Measurements from ENCODE around the gene CLDN6.

The CLDN6 gene

DNA sequence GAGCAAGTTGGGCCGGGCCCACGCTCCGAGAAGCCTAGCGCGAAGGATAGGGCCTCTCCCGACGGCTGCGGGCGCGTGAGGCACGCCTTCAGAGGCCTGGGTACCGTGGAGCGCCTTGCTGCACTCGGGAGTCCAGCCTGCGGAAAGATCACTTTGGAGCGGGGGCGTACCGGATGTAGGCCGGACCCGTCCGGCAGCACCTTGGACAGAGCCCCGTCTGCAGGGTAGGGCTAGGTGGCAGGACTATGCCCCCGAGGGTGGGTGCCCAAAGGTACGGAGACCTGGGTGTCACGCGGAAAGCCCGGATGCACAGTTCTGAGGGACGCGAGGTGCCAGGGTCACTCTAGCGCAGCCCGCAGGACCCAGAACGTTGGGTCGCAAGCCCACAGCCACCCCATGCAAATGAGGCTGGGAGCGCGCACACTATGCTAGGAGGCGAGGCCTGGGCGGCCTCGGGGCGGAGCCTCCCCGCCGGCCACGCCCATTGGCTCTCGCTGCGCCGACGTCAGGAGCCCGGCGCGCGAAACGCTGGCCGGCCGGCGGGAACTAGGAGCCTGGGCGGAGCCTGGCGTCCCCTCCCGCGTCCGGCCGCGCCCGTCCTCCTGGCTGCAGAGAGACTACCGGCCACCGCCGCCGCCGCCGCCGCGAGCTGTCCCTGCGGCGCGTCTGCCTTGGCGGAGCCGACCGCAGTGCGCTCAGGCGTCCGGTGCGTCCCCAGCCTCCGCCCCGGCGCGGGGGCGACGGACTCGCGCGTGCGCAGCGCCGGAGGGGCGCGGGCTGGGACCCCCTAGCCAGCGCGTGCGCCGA is 49.0 kb downstream of the CLDN6 start, which contains the start of gene PAQR4:
Gene PAQR4 (plus strand): TSS at position 611 of the 807 bp plus-strand sequence. CDS start 327 bp downstream, outside the sequence.
- DNase-seq, result peak; percentile 85 to 87

DNA sequence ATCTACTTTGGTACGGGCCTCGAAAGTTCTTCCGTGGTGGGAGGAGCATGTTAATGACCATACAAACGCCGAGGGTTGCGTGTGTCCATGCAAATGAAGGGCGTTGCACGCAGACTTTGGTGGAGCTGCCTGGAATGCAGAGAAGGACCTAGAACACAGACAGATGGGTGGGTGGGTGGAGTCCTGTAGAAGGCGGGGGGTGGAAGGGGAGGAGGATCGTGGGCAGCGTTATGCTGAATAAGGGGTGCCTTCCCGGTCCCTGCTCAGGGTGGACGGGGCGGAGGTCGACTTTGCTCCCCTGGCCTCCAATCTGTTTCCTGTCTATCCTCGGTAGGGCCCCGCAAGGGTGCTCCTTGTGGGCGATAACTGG is 49.6 kb downstream of the CLDN6 start:
- no peak for DNase-seq

DNA sequence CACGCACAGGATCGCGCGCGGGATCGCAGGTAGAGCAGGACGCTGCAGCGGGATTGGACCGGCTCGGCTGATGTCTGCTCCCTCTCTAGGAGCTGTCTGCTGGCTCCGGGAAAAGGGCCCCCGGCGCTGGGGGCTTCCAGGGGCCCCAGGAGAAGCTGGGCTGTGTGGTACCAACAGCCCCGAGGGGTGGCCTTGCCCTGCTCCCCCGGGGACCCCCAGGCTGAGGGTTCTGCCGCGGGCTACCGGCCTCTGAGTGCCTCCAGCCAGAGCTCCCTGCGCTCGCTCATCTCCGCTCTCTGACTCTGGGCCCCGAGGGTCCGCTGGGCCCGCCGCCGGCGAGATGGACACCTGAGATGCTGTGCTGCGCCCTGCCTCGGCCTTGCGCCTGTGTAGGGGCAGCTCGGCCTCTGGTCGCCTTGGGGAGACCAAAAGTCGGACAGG is 50.2 kb downstream of the CLDN6 start:
- DNase-seq, result no peak

DNA sequence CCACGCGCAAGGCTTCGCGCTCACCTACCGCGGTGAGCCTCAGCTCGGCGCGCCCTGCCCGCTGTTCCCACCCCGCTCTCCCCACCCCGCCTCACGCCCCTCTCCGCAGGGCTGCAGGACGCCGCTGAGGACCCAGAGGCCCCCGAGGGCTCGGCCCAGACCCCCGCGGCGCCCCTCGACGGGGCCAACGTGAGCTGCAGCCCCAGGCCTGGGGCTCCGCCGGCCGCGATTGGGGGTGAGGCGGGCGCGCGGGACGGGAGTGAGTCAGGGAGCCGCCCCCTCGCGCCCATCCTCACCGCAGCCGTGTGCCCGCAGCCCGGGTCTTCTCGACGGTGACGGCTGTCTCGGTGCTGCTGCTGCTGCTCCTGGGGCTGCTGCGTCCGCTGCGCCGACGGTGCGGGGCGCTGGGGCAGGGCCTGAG is 50.8 kb downstream of the CLDN6 start:
- no peak for DNase-seq

DNA sequence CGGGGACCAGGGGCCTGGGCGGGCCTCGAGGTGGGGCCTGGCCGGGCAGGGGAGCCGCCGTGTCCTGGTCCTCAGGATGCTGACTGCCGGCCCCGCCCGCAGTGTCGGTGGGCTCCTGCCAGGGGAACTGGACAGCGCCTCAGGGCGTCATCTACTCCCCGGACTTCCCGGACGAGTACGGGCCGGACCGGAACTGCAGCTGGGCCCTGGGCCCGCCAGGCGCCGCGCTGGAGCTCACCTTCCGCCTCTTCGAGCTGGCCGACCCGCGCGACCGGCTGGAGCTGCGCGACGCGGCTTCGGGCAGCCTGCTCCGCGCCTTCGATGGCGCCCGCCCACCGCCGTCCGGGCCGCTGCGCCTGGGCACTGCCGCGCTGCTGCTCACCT is 51.2 kb downstream of the CLDN6 start:
- no peak for DNase-seq

DNA sequence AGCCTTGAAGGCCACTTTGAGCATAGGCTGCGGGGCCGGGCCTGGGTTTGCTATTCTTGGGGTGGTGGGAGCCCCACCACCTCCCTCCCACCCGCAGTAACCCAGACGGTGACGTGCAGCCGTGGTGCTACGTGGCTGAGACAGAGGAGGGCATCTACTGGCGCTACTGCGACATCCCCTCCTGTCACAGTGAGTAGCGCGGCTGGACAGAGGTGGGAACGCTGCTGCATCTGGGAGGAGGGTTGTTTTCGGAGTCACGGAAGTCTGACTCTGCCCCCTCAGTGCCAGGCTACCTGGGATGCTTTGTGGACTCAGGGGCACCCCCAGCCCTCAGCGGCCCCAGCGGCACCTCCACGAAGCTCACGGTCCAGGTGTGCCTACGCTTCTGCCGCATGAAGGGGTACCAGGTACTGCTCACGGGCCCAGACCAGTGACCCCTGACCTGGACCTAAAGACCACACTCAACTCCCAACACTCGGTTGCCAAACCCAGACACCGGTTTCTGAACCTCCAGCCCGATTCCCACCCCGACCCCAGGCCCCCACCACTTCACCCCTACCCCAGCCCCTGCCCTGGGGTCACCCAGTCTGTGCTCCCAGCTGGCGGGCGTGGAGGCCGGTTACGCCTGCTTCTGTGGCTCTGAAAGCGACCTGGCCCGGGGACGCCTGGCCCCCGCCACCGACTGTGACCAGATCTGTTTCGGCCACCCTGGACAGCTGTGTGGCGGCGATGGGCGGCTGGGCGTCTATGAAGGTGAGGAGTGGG is 51.8 kb downstream of the CLDN6 start:
- DNase-seq, result no peak

All from activated CD4-positive, alpha-beta T cell treated with anti-CD3 and anti-CD28 coated beads, Interleukin-2, amount 50 U/mL, for 48 hours (primary cell).